ENCODE data around the gene GDPD3. TPM values are rescaled to one million over a fixed set of nuclear protein-coding genes. Genes with fewer than 3 reads are reported as not detected.

GDPD3 gene
- total and polyA plus RNA-seq, 2 of the 13 experiments (the other 11 are each of a cell fraction or from before 2014, with no cell fraction given): 18.7 to 20.6 TPM

DNA sequence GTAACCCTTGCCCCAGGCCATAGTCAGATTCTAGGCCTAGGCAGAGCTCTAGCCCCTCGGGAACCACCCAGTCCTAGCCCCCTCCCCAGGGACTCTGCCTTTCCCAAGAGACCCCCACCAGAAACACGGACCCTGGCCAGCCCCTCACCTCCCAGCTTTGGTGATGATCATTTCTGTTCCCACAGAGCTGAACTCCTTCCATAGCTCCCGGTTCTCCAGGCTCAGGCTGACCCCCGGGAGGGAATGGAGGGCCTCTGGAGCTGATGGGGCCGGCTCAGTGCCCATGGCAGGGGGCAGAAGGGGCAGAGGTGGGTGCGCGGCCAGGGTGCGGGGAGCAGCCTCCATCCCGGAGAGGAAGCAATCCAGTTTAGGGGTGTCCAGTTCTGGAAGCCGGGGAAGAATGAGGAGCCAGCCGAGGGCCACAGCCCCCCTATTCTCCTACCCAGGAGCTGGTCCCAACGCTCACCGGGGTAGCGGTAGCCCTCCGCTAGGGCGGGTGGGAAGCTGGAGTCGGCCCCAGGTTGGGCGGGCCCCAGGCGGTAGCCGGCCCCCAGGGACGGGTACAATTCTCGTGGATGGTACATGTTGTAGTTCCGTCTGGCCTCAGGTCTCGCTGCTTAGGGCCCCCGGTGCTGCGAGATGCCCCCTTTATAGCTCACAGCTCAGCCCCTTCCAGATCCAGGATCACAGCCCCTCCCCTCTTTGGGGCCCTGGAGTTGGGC is 22.6 kb downstream of the GDPD3 start:
- in situ Hi-C loops (cut with HindIII; ENCODE audit: extremely low pct_ligation_motif_present, low pct_unique_long_range_greater_than_20kb): loop anchor here (25.0 kb wide), 1 partner anchor 547 kb away; no protein-coding TSS in a partner anchor
- peak overlapping the region; percentile 38 to 78 (median 59); a peak in 4 of 6 replicates for H3K4me3 ChIP-seq (replicated peaks in 1 of 3; ENCODE audit: insufficient read depth in 1 of 3, low read depth in 2 of 3, low read length in 3 of 3)
- DNase-seq (ENCODE audit: low spot score): no peak
- no peak for TF ChIP-seq KAT2B (IDR thresholded peaks at IDR 0.05; ENCODE audit: borderline replicate concordance, low read depth, low read length)
- TF ChIP-seq ZNF713 (CRISPR knock-in tag; IDR thresholded peaks at IDR 0.05): no peak
- TF ChIP-seq, protein P1, sequence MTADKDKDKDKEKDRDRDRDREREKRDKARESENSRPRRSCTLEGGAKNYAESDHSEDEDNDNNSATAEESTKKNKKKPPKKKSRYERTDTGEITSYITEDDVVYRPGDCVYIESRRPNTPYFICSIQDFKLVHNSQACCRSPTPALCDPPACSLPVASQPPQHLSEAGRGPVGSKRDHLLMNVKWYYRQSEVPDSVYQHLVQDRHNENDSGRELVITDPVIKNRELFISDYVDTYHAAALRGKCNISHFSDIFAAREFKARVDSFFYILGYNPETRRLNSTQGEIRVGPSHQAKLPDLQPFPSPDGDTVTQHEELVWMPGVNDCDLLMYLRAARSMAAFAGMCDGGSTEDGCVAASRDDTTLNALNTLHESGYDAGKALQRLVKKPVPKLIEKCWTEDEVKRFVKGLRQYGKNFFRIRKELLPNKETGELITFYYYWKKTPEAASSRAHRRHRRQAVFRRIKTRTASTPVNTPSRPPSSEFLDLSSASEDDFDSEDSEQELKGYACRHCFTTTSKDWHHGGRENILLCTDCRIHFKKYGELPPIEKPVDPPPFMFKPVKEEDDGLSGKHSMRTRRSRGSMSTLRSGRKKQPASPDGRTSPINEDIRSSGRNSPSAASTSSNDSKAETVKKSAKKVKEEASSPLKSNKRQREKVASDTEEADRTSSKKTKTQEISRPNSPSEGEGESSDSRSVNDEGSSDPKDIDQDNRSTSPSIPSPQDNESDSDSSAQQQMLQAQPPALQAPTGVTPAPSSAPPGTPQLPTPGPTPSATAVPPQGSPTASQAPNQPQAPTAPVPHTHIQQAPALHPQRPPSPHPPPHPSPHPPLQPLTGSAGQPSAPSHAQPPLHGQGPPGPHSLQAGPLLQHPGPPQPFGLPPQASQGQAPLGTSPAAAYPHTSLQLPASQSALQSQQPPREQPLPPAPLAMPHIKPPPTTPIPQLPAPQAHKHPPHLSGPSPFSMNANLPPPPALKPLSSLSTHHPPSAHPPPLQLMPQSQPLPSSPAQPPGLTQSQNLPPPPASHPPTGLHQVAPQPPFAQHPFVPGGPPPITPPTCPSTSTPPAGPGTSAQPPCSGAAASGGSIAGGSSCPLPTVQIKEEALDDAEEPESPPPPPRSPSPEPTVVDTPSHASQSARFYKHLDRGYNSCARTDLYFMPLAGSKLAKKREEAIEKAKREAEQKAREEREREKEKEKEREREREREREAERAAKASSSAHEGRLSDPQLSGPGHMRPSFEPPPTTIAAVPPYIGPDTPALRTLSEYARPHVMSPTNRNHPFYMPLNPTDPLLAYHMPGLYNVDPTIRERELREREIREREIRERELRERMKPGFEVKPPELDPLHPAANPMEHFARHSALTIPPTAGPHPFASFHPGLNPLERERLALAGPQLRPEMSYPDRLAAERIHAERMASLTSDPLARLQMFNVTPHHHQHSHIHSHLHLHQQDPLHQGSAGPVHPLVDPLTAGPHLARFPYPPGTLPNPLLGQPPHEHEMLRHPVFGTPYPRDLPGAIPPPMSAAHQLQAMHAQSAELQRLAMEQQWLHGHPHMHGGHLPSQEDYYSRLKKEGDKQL (CRISPR knock-in tag; IDR thresholded peaks at IDR 0.05; ENCODE audit: low read depth): no peak
- TF ChIP-seq ZNF891 (CRISPR knock-in tag; IDR thresholded peaks at IDR 0.05): no peak
- TF ChIP-seq ZNF230 (CRISPR knock-in tag; IDR thresholded peaks at IDR 0.05): no peak
- TF ChIP-seq GMEB2 (CRISPR knock-in tag; IDR thresholded peaks at IDR 0.05; ENCODE audit: low read depth): no peak
- TF ChIP-seq, protein P2, sequence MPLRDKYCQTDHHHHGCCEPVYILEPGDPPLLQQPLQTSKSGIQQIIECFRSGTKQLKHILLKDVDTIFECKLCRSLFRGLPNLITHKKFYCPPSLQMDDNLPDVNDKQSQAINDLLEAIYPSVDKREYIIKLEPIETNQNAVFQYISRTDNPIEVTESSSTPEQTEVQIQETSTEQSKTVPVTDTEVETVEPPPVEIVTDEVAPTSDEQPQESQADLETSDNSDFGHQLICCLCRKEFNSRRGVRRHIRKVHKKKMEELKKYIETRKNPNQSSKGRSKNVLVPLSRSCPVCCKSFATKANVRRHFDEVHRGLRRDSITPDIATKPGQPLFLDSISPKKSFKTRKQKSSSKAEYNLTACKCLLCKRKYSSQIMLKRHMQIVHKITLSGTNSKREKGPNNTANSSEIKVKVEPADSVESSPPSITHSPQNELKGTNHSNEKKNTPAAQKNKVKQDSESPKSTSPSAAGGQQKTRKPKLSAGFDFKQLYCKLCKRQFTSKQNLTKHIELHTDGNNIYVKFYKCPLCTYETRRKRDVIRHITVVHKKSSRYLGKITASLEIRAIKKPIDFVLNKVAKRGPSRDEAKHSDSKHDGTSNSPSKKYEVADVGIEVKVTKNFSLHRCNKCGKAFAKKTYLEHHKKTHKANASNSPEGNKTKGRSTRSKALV (CRISPR knock-in tag; IDR thresholded peaks at IDR 0.05): no peak
- no peak for TF ChIP-seq U2AF1 (optimal IDR thresholded peaks at IDR 0.05; ENCODE audit: low read depth, low read length)
- TF ChIP-seq KLF11 (CRISPR knock-in tag; IDR thresholded peaks at IDR 0.05): no peak
- TF ChIP-seq, protein P3, sequence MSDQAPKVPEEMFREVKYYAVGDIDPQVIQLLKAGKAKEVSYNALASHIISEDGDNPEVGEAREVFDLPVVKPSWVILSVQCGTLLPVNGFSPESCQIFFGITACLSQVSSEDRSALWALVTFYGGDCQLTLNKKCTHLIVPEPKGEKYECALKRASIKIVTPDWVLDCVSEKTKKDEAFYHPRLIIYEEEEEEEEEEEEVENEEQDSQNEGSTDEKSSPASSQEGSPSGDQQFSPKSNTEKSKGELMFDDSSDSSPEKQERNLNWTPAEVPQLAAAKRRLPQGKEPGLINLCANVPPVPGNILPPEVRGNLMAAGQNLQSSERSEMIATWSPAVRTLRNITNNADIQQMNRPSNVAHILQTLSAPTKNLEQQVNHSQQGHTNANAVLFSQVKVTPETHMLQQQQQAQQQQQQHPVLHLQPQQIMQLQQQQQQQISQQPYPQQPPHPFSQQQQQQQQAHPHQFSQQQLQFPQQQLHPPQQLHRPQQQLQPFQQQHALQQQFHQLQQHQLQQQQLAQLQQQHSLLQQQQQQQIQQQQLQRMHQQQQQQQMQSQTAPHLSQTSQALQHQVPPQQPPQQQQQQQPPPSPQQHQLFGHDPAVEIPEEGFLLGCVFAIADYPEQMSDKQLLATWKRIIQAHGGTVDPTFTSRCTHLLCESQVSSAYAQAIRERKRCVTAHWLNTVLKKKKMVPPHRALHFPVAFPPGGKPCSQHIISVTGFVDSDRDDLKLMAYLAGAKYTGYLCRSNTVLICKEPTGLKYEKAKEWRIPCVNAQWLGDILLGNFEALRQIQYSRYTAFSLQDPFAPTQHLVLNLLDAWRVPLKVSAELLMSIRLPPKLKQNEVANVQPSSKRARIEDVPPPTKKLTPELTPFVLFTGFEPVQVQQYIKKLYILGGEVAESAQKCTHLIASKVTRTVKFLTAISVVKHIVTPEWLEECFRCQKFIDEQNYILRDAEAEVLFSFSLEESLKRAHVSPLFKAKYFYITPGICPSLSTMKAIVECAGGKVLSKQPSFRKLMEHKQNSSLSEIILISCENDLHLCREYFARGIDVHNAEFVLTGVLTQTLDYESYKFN (CRISPR knock-in tag; conservative IDR thresholded peaks at IDR 0.05): no peak
- no peak for TF ChIP-seq ZNF878 (CRISPR knock-in tag; IDR thresholded peaks at IDR 0.05)

More for the DNA sequence above, 22.6 kb downstream of the GDPD3 start:
- Histone ChIP-seq H3K27me3 (ENCODE audit: control insufficient read depth in 1 of 2, insufficient read depth in 2 of 2, low read length in 2 of 2) (no peaks in the 10 kb centered on the region; a peak in 1 of 5 replicates), H3K9ac (ENCODE audit: insufficient read depth, low read depth, low read length) (no peak overlapping the region; the same call in 1 of the 2 replicates), H3K4me1 (ENCODE audit: insufficient read depth, low read length) (peaks cover 69% of the 10 kb centered on the region), H4K20me1 (ENCODE audit: insufficient read depth, low read length) (no peaks in the 10 kb centered on the region), H3K36me3 (replicated peaks in 1 of 2; ENCODE audit: control insufficient read depth in 1 of 2, insufficient read depth in 2 of 2, low read length in 2 of 2) (peaks cover 0 to under 1% of the 10 kb centered on the region in 2 experiments; a peak in 1 of 5 replicates), H2AFZ (ENCODE audit: low read length) (no peak overlapping the region), H3K27ac (ENCODE audit: extremely low read length, insufficient read depth, low read length) (no peak overlapping the region), H3K4me2 (ENCODE audit: low read depth, low read length) (peak overlapping the region; percentile 95), H3K79me2 (ENCODE audit: insufficient read depth, low read length) (no peaks in the 10 kb centered on the region), H3K9me3 (ENCODE audit: low read length) (no peaks in the 10 kb centered on the region)
- ChIA-PET CTCF (ENCODE audit: low intra/inter-chr PET ratio, low total read pairs) (no interaction called here), POLR2A (interaction anchor here (0.7 to 6.0 kb wide), 11 partner anchors 9 to 93 kb away, joined by 3 to 120 read pairs (median 14); partner anchors contain the start of genes ALDOA, CORO1A, GDPD3 and MAPK3)
- no TSS peak for BruUV-seq (replicated peaks)
- FAIRE-seq (no peak), ATAC-seq (no peak)
- intact Hi-C loops (cut with micrococcal nuclease; ENCODE audit: unreplicated experiment): no loop called here
- 69% methylated on average over 22 of the region's 26 CpGs for WGBS (ENCODE audit: low lambda C conversion rate)

Measured in HepG2 (cell line).